ENCODE measurements around the gene ZNF540. TPM values are rescaled to one million over a fixed set of nuclear protein-coding genes. Genes with fewer than 3 reads are reported as not detected.
"Not testable (repeated sequence)": the region's sequence is repeated elsewhere in the genome, so short reads cannot be mapped to it uniquely, and the experiment has no call there.

The ZNF540 gene
- total RNA-seq, 1 donor from 2014 or later, result 0.79 TPM

- no peak for TF ChIP-seq CTCF (IDR thresholded peaks at IDR 0.05; ENCODE audit: unreplicated experiment)
- Mint-ChIP-seq H3K36me3 (ENCODE audit: insufficient read depth) (peaks cover 11% of the 10 kb centered on the region), H3K4me3 (ENCODE audit: low read depth) (peak overlapping the region; percentile 89)
Measured at GRCh38 chr19:37654118-37654517, 59.4 kb downstream of the ZNF540 start.

GRCh38 chr19:37654629-37655300 is 60.1 kb downstream of the ZNF540 start:
- Mint-ChIP-seq H3K36me3 (ENCODE audit: insufficient read depth) (peaks cover 8% of the 10 kb centered on the region), H3K4me3 (ENCODE audit: low read depth) (peak overlapping the region; percentile 89), H3K9me3 (ENCODE audit: low read depth) (peaks cover 3% of the 10 kb centered on the region)

More at GRCh38 chr19:37654118-37654517, 59.4 kb downstream of the ZNF540 start:
- peak overlapping the region; percentile 96 for H3K27ac Mint-ChIP-seq
- no peak for DNase-seq (ENCODE audit: low spot score, unreplicated experiment)
- peaks cover 3% of the 10 kb centered on the region for H3K9me3 Mint-ChIP-seq (ENCODE audit: low read depth)
- H3K27me3 Mint-ChIP-seq, result no peaks in the 10 kb centered on the region
- H3K4me1 Mint-ChIP-seq (ENCODE audit: low read depth), result peaks cover 16% of the 10 kb centered on the region

GRCh38 chr19:37655301-37655688 is 60.6 kb downstream of the ZNF540 start, which contains the start of gene ZFP30:
Gene ZFP30 (minus strand): TSS chr19:37655465. CDS start chr19:37647822, 7,643 bp downstream.
- peak; percentile 88 for DNase-seq (ENCODE audit: low spot score, unreplicated experiment)
- Mint-ChIP-seq H3K27ac (peak within 1 kb of the TSS; percentile 96), H3K4me1 (ENCODE audit: low read depth) (peaks cover 16% of the 10 kb centered on the region), H3K4me3 (ENCODE audit: low read depth) (peak within 1 kb of the TSS; percentile 89), H3K9me3 (ENCODE audit: low read depth) (peaks cover 3% of the 10 kb centered on the region), H3K27me3 (no peaks in the 10 kb centered on the region), H3K36me3 (ENCODE audit: insufficient read depth) (peaks cover 6% of the 10 kb centered on the region)
- TF ChIP-seq CTCF (IDR thresholded peaks at IDR 0.05; ENCODE audit: unreplicated experiment), result no peak

More at GRCh38 chr19:37654629-37655300, 60.1 kb downstream of the ZNF540 start:
- peaks cover 16% of the 10 kb centered on the region for H3K4me1 Mint-ChIP-seq (ENCODE audit: low read depth)
- no peak for TF ChIP-seq CTCF (IDR thresholded peaks at IDR 0.05; ENCODE audit: unreplicated experiment)
- DNase-seq (ENCODE audit: low spot score, unreplicated experiment), result peak; percentile 21
- no peaks in the 10 kb centered on the region for H3K27me3 Mint-ChIP-seq
- peak overlapping the region; percentile 96 for H3K27ac Mint-ChIP-seq

- peaks cover 2% of the 10 kb centered on the region for H3K36me3 Mint-ChIP-seq (ENCODE audit: insufficient read depth)
- no peak for TF ChIP-seq CTCF (IDR thresholded peaks at IDR 0.05; ENCODE audit: unreplicated experiment)
- H3K4me1 Mint-ChIP-seq (ENCODE audit: low read depth), result peaks cover 16% of the 10 kb centered on the region
- H3K27ac Mint-ChIP-seq, result peak overlapping the region; percentile 96
- H3K27me3 Mint-ChIP-seq, result no peaks in the 10 kb centered on the region
- DNase-seq (ENCODE audit: low spot score, unreplicated experiment), result peak; percentile 81
- peak overlapping the region; percentile 89 for H3K4me3 Mint-ChIP-seq (ENCODE audit: low read depth)
- H3K9me3 Mint-ChIP-seq (ENCODE audit: low read depth), result peaks cover 3% of the 10 kb centered on the region
Measured at GRCh38 chr19:37655689-37656371, 61.2 kb downstream of the ZNF540 start.

- H3K9me3 Mint-ChIP-seq (ENCODE audit: low read depth); DNase-seq (ENCODE audit: low spot score, unreplicated experiment); H3K27ac Mint-ChIP-seq; H3K36me3 Mint-ChIP-seq (ENCODE audit: insufficient read depth); H3K27me3 Mint-ChIP-seq: not testable (repeated sequence)
- H3K4me1 Mint-ChIP-seq (ENCODE audit: low read depth), result peaks cover 16% of the 10 kb centered on the region
- peak overlapping the region; percentile 89 for H3K4me3 Mint-ChIP-seq (ENCODE audit: low read depth)
Measured at GRCh38 chr19:37657157-37657556, 62.5 kb downstream of the ZNF540 start.

Other genes starting within 250 kb of the ZNF540 start
- 7.9 and 9.3 TPM in 2 replicates for gene ZNF527, start 223.8 kb upstream of the ZNF540 start, total RNA-seq
- 7.6 and 8.5 TPM in 2 replicates for gene ZNF569, start 127.4 kb upstream of the ZNF540 start, total RNA-seq
- gene ZNF570, start 125.5 kb upstream of the ZNF540 start, total RNA-seq, result 11.7 and 12.6 TPM in 2 replicates
- gene ZNF793, start 87.9 kb upstream of the ZNF540 start, total RNA-seq, result 24.8 and 30.9 TPM in 2 replicates
- gene ZNF571, start 84 bp upstream of the ZNF540 start, total RNA-seq, result 8.5 and 11.2 TPM in 2 replicates
- gene ZFP30, start 60.6 kb downstream of the ZNF540 start, total RNA-seq, result 32.0 and 35.7 TPM in 2 replicates
- 22.7 and 28.9 TPM in 2 replicates for gene ZNF607, start 124.9 kb downstream of the ZNF540 start, total RNA-seq
- gene ZNF573, start 184.7 kb downstream of the ZNF540 start, total RNA-seq, result 12.7 and 17.1 TPM in 2 replicates